ENCODE data around the gene ILDR2.

The ILDR2 gene

DNA sequence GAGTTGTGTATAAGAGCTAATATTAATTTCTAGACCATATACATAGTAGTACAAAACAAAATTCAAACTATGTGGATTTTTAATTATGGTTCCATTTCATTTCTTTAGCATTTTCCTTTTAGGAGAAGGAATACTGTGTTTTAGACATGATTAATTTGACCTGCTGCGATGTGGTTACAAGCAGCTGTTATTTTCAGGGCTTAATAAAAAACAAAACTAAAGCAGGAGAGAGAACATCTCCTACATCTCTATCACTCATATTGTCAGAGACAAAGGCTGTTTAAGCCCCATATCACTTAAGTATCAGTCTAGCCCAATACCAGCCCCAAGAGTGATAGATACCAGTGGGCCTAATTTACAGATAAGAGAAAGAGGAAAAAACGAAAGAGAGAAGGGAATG lies 47.6 kb downstream of the ILDR2 start:
- in situ Hi-C loops (cut with MboI; ENCODE audit: low sequenced_read_pairs), result no loop called here

DNA sequence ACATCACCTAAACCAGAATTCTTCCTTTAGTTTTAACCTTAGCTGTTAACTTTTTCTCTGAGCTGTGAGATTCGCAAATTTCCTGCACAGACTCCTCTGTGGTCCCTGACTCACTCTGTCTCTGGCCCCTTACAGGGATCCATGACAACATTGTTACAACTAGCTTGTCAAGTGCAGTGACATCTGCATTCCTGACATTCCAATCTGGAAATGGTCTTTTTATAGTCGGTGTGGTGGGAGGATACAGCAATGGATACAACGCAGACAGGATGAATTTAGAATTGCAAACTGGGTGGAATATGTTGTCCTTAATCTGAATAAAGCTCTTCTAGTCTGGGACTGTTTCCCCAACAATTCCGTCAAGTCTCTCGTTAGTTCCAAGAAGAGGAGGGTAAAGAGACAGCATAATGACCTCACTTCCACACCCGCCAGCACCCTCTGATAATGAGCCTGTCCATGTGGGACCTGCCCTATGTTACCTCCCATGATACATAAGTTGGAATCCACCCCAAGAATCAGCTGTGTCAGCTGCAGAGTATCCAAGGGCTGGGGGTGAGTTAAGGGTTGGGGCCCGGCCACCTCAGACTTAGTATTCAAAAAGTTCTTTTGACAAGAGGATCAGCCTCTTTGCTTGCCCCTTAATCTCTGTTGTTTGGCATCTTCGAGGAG lies 49.4 kb downstream of the ILDR2 start:
- in situ Hi-C loops (cut with MboI; ENCODE audit: low sequenced_read_pairs), result no loop called here

GRCh38 chr1:166924823-166925541 lies 50.4 kb downstream of the ILDR2 start:
- in situ Hi-C loops (cut with MboI; ENCODE audit: low sequenced_read_pairs), result no loop called here

- in situ Hi-C loops (cut with MboI; ENCODE audit: low sequenced_read_pairs), result no loop called here
Observed at GRCh38 chr1:166920561-166921475, 54.5 kb downstream of the ILDR2 start.

DNA sequence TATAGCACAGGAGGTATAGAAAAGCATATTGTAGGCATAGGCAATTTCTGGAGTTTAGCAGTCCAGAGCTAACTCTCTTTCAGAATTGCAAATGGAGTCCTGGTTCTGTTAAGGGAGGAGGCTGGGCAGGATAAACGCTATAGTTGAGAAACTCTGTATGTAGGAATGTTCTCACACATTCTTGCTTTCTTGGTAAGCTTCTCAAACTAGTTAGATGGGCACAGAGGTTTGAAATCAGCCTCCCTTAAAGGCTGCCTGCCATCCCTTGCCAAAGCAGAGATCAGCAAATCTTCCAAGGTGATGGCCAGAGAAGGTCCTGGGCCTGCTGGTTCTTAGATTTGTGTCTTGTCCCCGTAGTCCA lies 56.4 kb downstream of the ILDR2 start:
- in situ Hi-C loops (cut with MboI; ENCODE audit: low sequenced_read_pairs), result loop anchor here (10.0 kb wide), 1 partner anchor 136 kb away; no protein-coding TSS in a partner anchor

DNA sequence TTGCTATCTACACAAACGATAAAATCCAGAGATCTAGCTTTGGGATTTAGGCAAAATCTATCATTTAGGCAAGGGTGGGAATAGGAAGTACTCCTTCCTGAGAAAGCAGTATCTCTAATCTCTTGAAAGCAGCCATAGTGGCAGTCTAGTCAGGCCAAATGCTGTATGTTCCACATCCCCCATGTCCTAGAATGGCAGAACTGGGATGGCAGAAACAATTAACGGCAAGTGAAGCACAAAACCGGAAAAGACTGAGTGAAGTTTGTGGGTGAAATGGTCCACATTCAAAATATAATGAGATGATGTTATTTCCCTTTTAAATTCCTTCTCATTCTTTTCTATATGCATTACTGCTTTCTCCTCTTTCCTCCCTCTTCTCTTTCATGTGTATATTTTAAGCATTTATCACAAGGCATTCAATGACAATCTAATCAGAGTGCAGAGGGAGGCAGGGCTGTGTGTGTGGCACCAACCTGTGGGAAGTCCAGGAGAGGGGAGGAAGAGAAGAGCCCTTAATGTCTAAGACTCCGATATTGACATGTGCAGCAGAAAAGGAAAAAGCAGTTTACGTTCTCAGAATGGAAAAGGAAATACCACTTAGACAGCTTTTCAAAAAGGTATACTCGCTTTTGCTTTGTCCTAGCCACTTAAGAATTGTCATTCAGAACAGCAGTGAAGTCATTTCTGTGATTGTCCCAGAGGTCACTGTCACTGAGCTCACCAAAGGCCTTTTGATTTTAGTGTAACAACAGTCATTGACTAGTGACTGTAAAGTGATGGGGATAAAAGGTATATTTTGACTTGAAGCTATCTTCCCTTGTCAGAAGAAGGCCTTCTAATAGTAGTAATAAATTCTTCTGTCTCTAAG lies 57.0 kb downstream of the ILDR2 start:
- in situ Hi-C loops (cut with MboI; ENCODE audit: low sequenced_read_pairs), result loop anchor here (10.0 kb wide), 1 partner anchor 136 kb away; no protein-coding TSS in a partner anchor

GRCh38 chr1:166915941-166916340 lies 59.4 kb downstream of the ILDR2 start:
- in situ Hi-C loops (cut with MboI; ENCODE audit: low sequenced_read_pairs), result loop anchor here (10.0 kb wide), 1 partner anchor 139 kb away; no protein-coding TSS in a partner anchor

- in situ Hi-C loops (cut with MboI; ENCODE audit: low sequenced_read_pairs), result loop anchor here (10.0 kb wide), 1 partner anchor 140 kb away; no protein-coding TSS in a partner anchor
Observed at GRCh38 chr1:166915042-166915441, 60.3 kb downstream of the ILDR2 start.

- in situ Hi-C loops (cut with MboI; ENCODE audit: low sequenced_read_pairs), result loop anchor here (10.0 kb wide), 1 partner anchor 141 kb away; no protein-coding TSS in a partner anchor
Observed at GRCh38 chr1:166914111-166914510, 61.2 kb downstream of the ILDR2 start.

DNA sequence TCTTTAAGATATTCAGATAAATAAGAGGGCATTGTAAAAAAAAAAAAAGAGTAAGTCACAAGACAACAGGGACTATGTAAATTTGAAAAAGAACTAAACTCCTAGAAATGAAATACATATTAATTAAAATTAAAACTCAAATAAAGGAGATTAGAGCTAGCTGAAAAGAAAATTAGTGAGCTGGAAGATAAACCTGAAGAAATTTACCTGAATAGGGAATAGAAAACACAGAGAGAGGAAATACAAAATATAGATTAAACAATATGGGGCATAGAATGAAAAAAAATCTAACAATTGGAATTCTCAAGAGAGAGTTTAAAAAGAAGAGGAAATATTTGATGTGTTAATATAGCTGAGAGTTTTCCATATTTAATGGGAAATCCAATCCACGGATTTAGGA lies 63.7 kb downstream of the ILDR2 start:
- in situ Hi-C loops (cut with MboI; ENCODE audit: low sequenced_read_pairs), result loop anchor here (10.0 kb wide), 1 partner anchor 143 kb away; no protein-coding TSS in a partner anchor

DNA sequence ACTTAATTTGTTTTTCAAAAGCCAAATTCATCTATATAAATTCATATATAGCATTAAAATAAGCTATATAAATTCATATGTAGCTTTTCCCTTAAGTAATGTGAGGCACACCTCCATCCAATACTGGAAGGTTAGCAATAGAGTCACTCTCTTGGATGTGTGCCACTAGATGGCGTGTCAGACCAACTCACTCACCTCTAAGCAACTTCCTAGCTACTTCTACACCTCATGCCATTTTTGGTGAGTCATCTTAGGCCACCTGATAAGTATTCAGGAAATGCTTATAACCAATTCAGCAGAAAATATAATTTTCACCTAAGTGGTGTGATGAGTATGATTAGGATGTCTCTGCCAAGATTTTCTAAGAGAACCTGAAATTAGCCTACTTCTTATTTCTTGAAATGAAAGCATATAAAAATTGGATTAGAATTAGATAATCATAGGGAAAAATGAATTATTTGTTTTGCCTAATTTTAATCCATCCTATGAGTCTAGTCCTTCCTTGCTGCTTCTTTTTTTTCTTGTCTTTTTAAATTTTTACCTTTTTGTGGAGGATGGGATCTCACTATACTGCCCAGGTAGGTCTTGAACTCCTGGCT lies 64.8 kb downstream of the ILDR2 start:
- in situ Hi-C loops (cut with MboI; ENCODE audit: low sequenced_read_pairs), result loop anchor here (10.0 kb wide), 1 partner anchor 144 kb away; no protein-coding TSS in a partner anchor

DNA sequence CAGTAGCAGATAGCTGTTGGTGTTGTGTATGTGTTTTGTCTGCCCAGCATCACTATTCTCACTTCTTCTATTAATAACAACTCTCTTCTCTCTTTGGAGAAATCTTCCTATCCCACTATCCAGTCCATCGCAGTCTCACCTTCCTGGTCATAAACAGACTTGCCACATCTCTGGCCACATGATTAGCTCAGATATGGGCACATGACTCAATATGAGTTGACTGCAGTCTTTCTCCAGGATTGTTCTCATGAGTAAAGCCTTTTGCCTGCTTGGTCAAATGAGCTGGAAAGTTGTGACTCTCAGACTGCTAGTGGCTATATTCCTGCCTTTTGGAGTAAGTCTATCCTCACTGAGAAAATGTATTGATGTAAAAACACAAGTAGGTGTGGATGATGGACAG lies 66.4 kb downstream of the ILDR2 start:
- in situ Hi-C loops (cut with MboI; ENCODE audit: low sequenced_read_pairs), result no loop called here

DNA sequence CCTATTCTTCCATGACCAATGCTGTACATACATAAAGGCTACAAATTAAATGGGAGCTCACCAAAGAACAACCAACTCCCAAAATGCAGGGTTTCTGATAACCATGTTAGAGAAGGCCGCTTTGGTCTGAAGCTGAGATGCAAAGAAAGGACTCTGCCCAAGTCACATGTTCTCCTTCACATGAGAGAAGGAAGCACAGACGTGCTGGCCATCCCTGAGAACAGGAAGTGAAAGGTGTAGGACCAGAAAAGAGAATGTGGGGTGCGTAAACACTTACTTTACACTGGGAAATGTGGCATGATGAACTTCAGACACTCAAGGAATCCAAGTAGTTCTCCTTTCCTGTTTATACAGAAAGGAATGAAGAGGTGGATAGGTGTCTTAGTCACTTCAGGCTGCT lies 67.6 kb downstream of the ILDR2 start:
- in situ Hi-C loops (cut with MboI; ENCODE audit: low sequenced_read_pairs), result no loop called here

- in situ Hi-C loops (cut with MboI; ENCODE audit: low sequenced_read_pairs), result no loop called here
Observed at GRCh38 chr1:166907051-166907450, 68.3 kb downstream of the ILDR2 start.

- in situ Hi-C loops (cut with MboI; ENCODE audit: low sequenced_read_pairs), result no loop called here
Observed at GRCh38 chr1:166906647-166907046, 68.7 kb downstream of the ILDR2 start.

- in situ Hi-C loops (cut with MboI; ENCODE audit: low sequenced_read_pairs), result no loop called here
Observed at GRCh38 chr1:166905900-166906299, 69.4 kb downstream of the ILDR2 start.

DNA sequence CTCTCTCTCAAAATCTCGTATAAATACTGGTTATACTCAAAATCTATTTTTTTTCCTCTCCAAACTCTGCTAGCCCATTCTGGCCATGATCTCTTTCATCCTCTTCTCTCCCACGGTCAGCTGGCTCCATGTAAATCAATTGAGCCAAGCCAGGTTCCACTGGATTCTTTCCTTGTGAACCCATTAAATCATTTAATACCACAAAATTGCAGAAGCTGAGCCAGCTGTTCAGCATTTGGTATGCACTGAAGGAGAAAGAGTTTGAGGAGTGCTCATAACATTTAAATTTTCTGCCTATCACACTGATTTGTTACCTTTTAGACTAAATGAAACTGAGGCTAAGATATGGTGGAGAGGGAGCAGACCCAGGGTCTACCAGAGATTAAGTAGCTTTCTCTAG lies 70.2 kb downstream of the ILDR2 start:
- in situ Hi-C loops (cut with MboI; ENCODE audit: low sequenced_read_pairs), result no loop called here

DNA sequence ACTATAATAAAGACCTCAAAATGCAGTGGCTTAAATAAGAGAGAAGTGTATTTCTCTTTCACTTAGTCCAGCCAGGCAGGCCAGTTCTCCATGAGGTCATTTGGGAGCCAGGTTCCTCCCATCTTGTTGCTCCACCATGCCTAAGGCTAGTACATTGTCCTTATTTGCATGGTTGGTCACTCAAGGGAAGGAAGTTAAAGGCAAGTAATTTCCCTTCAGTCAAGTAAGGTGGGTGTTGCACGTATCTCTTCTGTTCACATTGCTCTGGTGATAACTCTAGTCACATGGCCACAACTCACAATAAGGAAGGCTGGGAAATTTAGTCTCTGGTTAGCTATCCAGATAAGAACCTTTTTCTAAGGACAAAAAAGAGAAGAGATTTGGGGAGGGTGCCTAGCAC lies 72.1 kb downstream of the ILDR2 start:
- in situ Hi-C loops (cut with MboI; ENCODE audit: low sequenced_read_pairs), result no loop called here

GRCh38 chr1:166902279-166902678 lies 73.1 kb downstream of the ILDR2 start:
- in situ Hi-C loops (cut with MboI; ENCODE audit: low sequenced_read_pairs), result no loop called here

DNA sequence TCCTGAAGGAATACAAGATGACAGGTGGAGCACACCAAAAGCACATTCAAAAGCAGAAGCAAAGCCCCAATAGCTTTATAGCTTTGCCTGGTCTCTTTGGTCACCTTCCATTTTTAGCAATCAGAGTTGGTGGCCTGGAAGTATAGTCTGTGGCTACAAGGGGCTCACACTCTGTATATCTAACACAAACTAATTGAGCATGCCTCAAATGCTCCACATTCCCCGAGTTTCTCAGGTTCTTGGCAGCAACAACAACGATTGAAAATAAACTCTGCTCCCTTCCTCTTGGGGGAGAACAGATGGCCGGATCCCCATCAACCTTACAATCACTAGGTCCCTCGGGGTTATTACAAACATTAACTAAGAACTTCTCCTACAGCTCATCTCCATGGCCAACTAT lies 74.4 kb downstream of the ILDR2 start:
- in situ Hi-C loops (cut with MboI; ENCODE audit: low sequenced_read_pairs), result no loop called here
